ENCODE data around the gene RNMT. TPM values are rescaled to one million over a fixed set of nuclear protein-coding genes. Genes with fewer than 3 reads are reported as not detected.

The RNMT gene
- total RNA-seq, 1 donor from 2014 or later = 30.7 TPM

DNA sequence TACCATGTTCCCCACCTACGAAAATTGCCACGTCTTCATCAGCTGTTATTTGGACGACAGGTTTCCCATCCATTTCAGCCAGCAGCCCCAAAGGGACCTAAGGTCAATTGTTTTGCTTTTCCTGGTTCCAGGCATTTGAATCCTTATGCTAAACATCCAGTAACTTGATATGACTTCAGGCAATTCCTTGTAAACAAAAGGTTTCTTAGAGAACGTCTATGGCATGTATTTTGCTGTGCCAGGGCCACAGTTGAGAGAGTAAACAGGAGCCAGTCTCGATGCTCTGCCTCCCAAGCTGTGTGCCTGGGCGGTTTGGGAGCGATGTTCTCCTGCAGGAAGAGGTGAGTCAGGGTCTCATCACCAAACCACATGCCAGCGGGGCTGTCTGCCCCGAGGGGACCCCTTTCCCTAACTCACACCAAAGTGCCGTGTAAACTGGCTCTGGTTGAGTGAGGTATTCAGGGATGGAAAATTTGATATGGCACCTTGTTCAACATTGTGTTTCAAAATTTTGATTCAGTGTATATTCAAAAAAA is 84.5 kb downstream of the RNMT start:
- DNase-seq (ENCODE audit: low spot score) = no peak
- H3K4me3 Mint-ChIP-seq (ENCODE audit: unreplicated experiment) = no peak overlapping the region
- peaks cover 32% of the 10 kb centered on the region for H3K4me1 Mint-ChIP-seq (ENCODE audit: unreplicated experiment)
- no peaks in the 10 kb centered on the region for H3K36me3 Mint-ChIP-seq (ENCODE audit: low read depth, unreplicated experiment)
- TF ChIP-seq CTCF (IDR thresholded peaks at IDR 0.05; ENCODE audit: unreplicated experiment) = no peak
- H3K9me3 Mint-ChIP-seq (ENCODE audit: unreplicated experiment) = no peaks in the 10 kb centered on the region
- no peaks in the 10 kb centered on the region for H3K27me3 Mint-ChIP-seq (ENCODE audit: unreplicated experiment)
- H3K27ac Mint-ChIP-seq (ENCODE audit: unreplicated experiment) = no peak overlapping the region

- H3K9me3 Mint-ChIP-seq (ENCODE audit: unreplicated experiment) = no peaks in the 10 kb centered on the region
- no peak for DNase-seq (ENCODE audit: low spot score)
- no peaks in the 10 kb centered on the region for H3K27me3 Mint-ChIP-seq (ENCODE audit: unreplicated experiment)
- peaks cover 25% of the 10 kb centered on the region for H3K4me1 Mint-ChIP-seq (ENCODE audit: unreplicated experiment)
- peak; percentile 42 for TF ChIP-seq CTCF (IDR thresholded peaks at IDR 0.05; ENCODE audit: unreplicated experiment)
- H3K27ac Mint-ChIP-seq (ENCODE audit: unreplicated experiment) = no peak overlapping the region
- H3K36me3 Mint-ChIP-seq (ENCODE audit: low read depth, unreplicated experiment) = no peaks in the 10 kb centered on the region
- no peak overlapping the region for H3K4me3 Mint-ChIP-seq (ENCODE audit: unreplicated experiment)
These were observed 85.5 kb downstream of the RNMT start for GRCh38 chr18:13811993-13812392.

- no peaks in the 10 kb centered on the region for H3K27me3 Mint-ChIP-seq (ENCODE audit: unreplicated experiment)
- H3K9me3 Mint-ChIP-seq (ENCODE audit: unreplicated experiment) = no peaks in the 10 kb centered on the region
- TF ChIP-seq CTCF (IDR thresholded peaks at IDR 0.05; ENCODE audit: unreplicated experiment) = peak; percentile 81
- peak; percentile 72 for DNase-seq (ENCODE audit: low spot score)
- H3K36me3 Mint-ChIP-seq (ENCODE audit: low read depth, unreplicated experiment) = no peaks in the 10 kb centered on the region
- no peak overlapping the region for H3K27ac Mint-ChIP-seq (ENCODE audit: unreplicated experiment)
- peaks cover 22% of the 10 kb centered on the region for H3K4me1 Mint-ChIP-seq (ENCODE audit: unreplicated experiment)
- no peak overlapping the region for H3K4me3 Mint-ChIP-seq (ENCODE audit: unreplicated experiment)
These were observed 86.9 kb downstream of the RNMT start for GRCh38 chr18:13813271-13813849.

Other genes with a start within 250 kb of the RNMT start
- 15.4 TPM for gene FAM210A, start 115 bp upstream of the RNMT start, total RNA-seq (ENCODE audit: unreplicated experiment)
- gene MC5R, start 97.5 kb downstream of the RNMT start, total RNA-seq (ENCODE audit: unreplicated experiment) = 0.56 TPM
- not detected for gene MC2R, start 188.9 kb downstream of the RNMT start, total RNA-seq (ENCODE audit: unreplicated experiment)